Measurements from ENCODE around the gene BANF1. TPM values are rescaled to one million over a fixed set of nuclear protein-coding genes. Genes with fewer than 3 reads are reported as not detected.

BANF1 gene
- total RNA-seq, 1 experiment from 2014 or later = 269 TPM

- no peak for TF ChIP-seq ZBTB43 (CRISPR knock-in tag; IDR thresholded peaks at IDR 0.05)
- TF ChIP-seq NFE2L1 (CRISPR knock-in tag; IDR thresholded peaks at IDR 0.05) = no peak
- TF ChIP-seq NR2C2 (CRISPR knock-in tag; IDR thresholded peaks at IDR 0.05) = peak; percentile 95
- no peak for TF ChIP-seq SOX15 (CRISPR knock-in tag; IDR thresholded peaks at IDR 0.05)
- TF ChIP-seq NFATC4 (CRISPR knock-in tag; IDR thresholded peaks at IDR 0.05) = no peak
- TF ChIP-seq HMGA2 (CRISPR knock-in tag; IDR thresholded peaks at IDR 0.05) = no peak
- no peak for TF ChIP-seq CDX4 (CRISPR knock-in tag; IDR thresholded peaks at IDR 0.05; ENCODE audit: borderline replicate concordance)
- 0 out of 2 replicates have a peak, but pooled peaks have one; percentile 59 for TF ChIP-seq JUN (CRISPR knock-in tag; IDR thresholded peaks at IDR 0.05)
- no peak for TF ChIP-seq ZNF671 (CRISPR knock-in tag; IDR thresholded peaks at IDR 0.05)
- TF ChIP-seq ESRRA (CRISPR knock-in tag; IDR thresholded peaks at IDR 0.05; ENCODE audit: borderline replicate concordance) = peak; percentile 75; the same call in 1 of the 2 replicates
- no peak for TF ChIP-seq ZSCAN18 (CRISPR knock-in tag; IDR thresholded peaks at IDR 0.05)
- 0 out of 2 replicates have a peak, but pooled peaks have one; percentile 18 for TF ChIP-seq ZNF416 (CRISPR knock-in tag; IDR thresholded peaks at IDR 0.05)
- no peak for TF ChIP-seq OVOL2 (CRISPR knock-in tag; IDR thresholded peaks at IDR 0.05; ENCODE audit: borderline replicate concordance)
- TF ChIP-seq NR3C1 (CRISPR knock-in tag; conservative IDR thresholded peaks at IDR 0.05; ENCODE audit: low read depth) = no peak
- TF ChIP-seq ATF6 (CRISPR knock-in tag; IDR thresholded peaks at IDR 0.05) = no peak
- TF ChIP-seq CBFB (CRISPR knock-in tag; IDR thresholded peaks at IDR 0.05; ENCODE audit: low read depth) = no peak
- TF ChIP-seq ARID4B (CRISPR knock-in tag; IDR thresholded peaks at IDR 0.05; ENCODE audit: borderline replicate concordance) = peak; percentile 80; the same call in 1 of the 2 replicates
- no peak for TF ChIP-seq GTF2I (CRISPR knock-in tag; conservative IDR thresholded peaks at IDR 0.05)
- no peak for TF ChIP-seq IRF1 (CRISPR knock-in tag; IDR thresholded peaks at IDR 0.05)
- no peak for TF ChIP-seq CTCF (IDR thresholded peaks at IDR 0.05)
- no peak; the same call in 1 of the 2 replicates for TF ChIP-seq SMAD3 (CRISPR knock-in tag; IDR thresholded peaks at IDR 0.05; ENCODE audit: borderline replicate concordance)
- no peak for TF ChIP-seq USF1 (CRISPR knock-in tag; IDR thresholded peaks at IDR 0.05)
- TF ChIP-seq MXD4 (CRISPR knock-in tag; IDR thresholded peaks at IDR 0.05; ENCODE audit: borderline replicate concordance) = no peak
- no peak for TF ChIP-seq EMX1 (CRISPR knock-in tag; IDR thresholded peaks at IDR 0.05)
Measured at GRCh38 chr11:65961267-65962140, 40.8 kb upstream of the BANF1 start, which contains the start of gene SART1 (continued).
